GM12878 (cell line): ENCODE data around the gene B3GNT4. TPM values are rescaled to one million over a fixed set of nuclear protein-coding genes. Genes with fewer than 3 reads are reported as not detected.

Experiments
- ATAC-seq: fragments of 200-7000 bp; cut with Tn5 transposase; 3 replicates; pipeline ENCODE4 v1.9.1; 2020; ENCODE audit warnings: mild to moderate bottlenecking, moderate library complexity
- BruUV-seq: library from RNA; stranded (reverse); fragments of 400-500 nt; replicated peaks from 2 replicates; lab custom pipeline; 2021; lab: Mats Ljungman, UMichigan
- CTCF ChIA-PET: fragments of 300-600 bp; sonication (Branson Sonifier 250); formaldehyde crosslinking; extraction: SDS; loops from one replicate; lab custom pipeline; 2021; ENCODE audit warnings: inconsistent platforms; lab: Yijun Ruan, JAX
- POLR2A ChIA-PET: fragments of 350-600 bp; formaldehyde crosslinking; extraction: SDS; loops from one replicate; lab custom pipeline; 2021; ENCODE audit warnings: inconsistent platforms; lab: Charles Lee
- RAD21 ChIA-PET: fragments of 300-600 bp; sonication (Branson Sonifier 250); formaldehyde crosslinking; loops from one replicate; lab custom pipeline; 2023; ENCODE audit warnings: antibody characterized with exemption; ENCODE audit not compliant: unreplicated experiment; lab: Charles Lee
- SMC1A ChIA-PET: fragments of 300-600 bp; sonication (Branson Sonifier 250); formaldehyde crosslinking; loops from one replicate; lab custom pipeline; 2023; ENCODE audit not compliant: unreplicated experiment, uncharacterized antibody; lab: Charles Lee
- DNase-seq: peaks from one replicate; pipeline ENCODE4 v3.0.0-alpha.2; 2011; ENCODE audit warnings: low read depth, low spot score
- FAIRE-seq: peaks from 3 replicates; lab custom pipeline; 2011; peaks lifted over from hg19 to GRCh38; lab: Jason Lieb, UNC
- H2AFZ ChIP-seq: 2 replicates; pipeline ENCODE4 v1.6.0; 2011; ENCODE audit warnings: low read depth, low read length, control low read depth; ENCODE audit not compliant: control insufficient read depth
- H3K27ac ChIP-seq: 2 replicates; pipeline ENCODE4 v1.5.1; 2011; ENCODE audit warnings: control low read depth; ENCODE audit not compliant: control insufficient read depth, insufficient read depth
- H3K27me3 ChIP-seq, 2 experiments: replicated peaks in 1 of 2; 2 replicates each; pipeline versions ENCODE4 v1.6.0 to v1.6.1; 2011; ENCODE audit warnings: low read length in 1 of 2; ENCODE audit not compliant: control insufficient read depth in 2 of 2, insufficient read depth in 2 of 2
- H3K36me3 ChIP-seq, 2 experiments: 2 replicates each; pipeline ENCODE4 v1.5.1; 2011; ENCODE audit warnings: low read length in 1 of 2; ENCODE audit not compliant: control insufficient read depth in 2 of 2, insufficient read depth in 2 of 2
- H3K4me1 ChIP-seq: 2 replicates; pipeline ENCODE4 v1.6.1; 2011; ENCODE audit warnings: mild to moderate bottlenecking, low read length, moderate library complexity, mixed read lengths; ENCODE audit not compliant: control insufficient read depth, insufficient read depth
- H3K4me2 ChIP-seq: 2 replicates; pipeline ENCODE4 v1.6.0; 2011; ENCODE audit warnings: control low read depth; ENCODE audit not compliant: control insufficient read depth, insufficient read depth
- H3K4me3 ChIP-seq: fragments of 200-600 bp; sonication (generic); 2 replicates; pipeline ENCODE4 v1.5.1; 2016
- H3K79me2 ChIP-seq: 2 replicates; pipeline ENCODE4 v1.6.0; 2011; ENCODE audit warnings: low read length; ENCODE audit not compliant: control insufficient read depth, insufficient read depth
- H3K9ac ChIP-seq: 2 replicates; pipeline ENCODE4 v1.8.0; 2011; ENCODE audit warnings: low read length, control low read depth, mixed read lengths; ENCODE audit not compliant: control insufficient read depth, insufficient read depth
- H3K9me3 ChIP-seq: replicated peaks from 3 replicates; pipeline ENCODE4 v1.5.1; 2011; ENCODE audit warnings: mild to moderate bottlenecking, low read length; ENCODE audit not compliant: control insufficient read depth, insufficient read depth
- H4K20me1 ChIP-seq: 2 replicates; pipeline ENCODE4 v1.6.0; 2011; ENCODE audit not compliant: control insufficient read depth, insufficient read depth
- BRCA1 ChIP-seq: IDR thresholded peaks from 2 replicates; pipeline ENCODE4 v1.6.1; 2011; ENCODE audit warnings: low read depth, low read length, improper control_type of control experiment
- CEBPZ ChIP-seq: fragments of 150-350 bp; IDR thresholded peaks from 2 replicates; pipeline ENCODE4 v1.6.1; 2016; ENCODE audit warnings: low read depth, low read length
- CHD1 ChIP-seq: IDR thresholded peaks from 2 replicates; pipeline ENCODE4 v1.6.1; 2012; ENCODE audit warnings: low read depth, low read length, improper control_type of control experiment
- CTCF ChIP-seq, 3 experiments: IDR thresholded peaks in 2 of 3; conservative IDR thresholded peaks in 1 of 3; 2 replicates each; pipeline ENCODE4 v1.5.1; 2011; ENCODE audit warnings: low read depth in 3 of 3, low read length in 3 of 3, mild to moderate bottlenecking in 3 of 3, control low read depth in 2 of 3, moderate library complexity in 2 of 3, inconsistent platforms in 1 of 3, mixed read lengths in 1 of 3; ENCODE audit not compliant: control insufficient read depth in 2 of 3, insufficient read depth in 1 of 3; ENCODE audit errors: extremely low read depth in 1 of 3
- E2F4 ChIP-seq: IDR thresholded peaks from 2 replicates; pipeline ENCODE4 v1.6.1; 2012; ENCODE audit warnings: low read depth, low read length, improper control_type of control experiment
- EP300 ChIP-seq, 2 experiments: fragments of 150-350 bp in 1 of 2; IDR thresholded peaks; 2 replicates each; pipeline ENCODE4 v1.6.1; 2011 to 2012; ENCODE audit warnings: low read depth in 2 of 2, low read length in 2 of 2, borderline replicate concordance in 1 of 2, improper control_type of control experiment in 1 of 2, inconsistent platforms in 1 of 2; ENCODE audit not compliant: control insufficient read depth in 1 of 2
- JUNB ChIP-seq: IDR thresholded peaks from 2 replicates; pipeline ENCODE4 v1.6.1; 2016; ENCODE audit warnings: antibody characterized with exemption, mild to moderate bottlenecking
- MXI1 ChIP-seq: fragments of 150-350 bp; IDR thresholded peaks from 2 replicates; pipeline ENCODE4 v1.6.1; 2011; ENCODE audit warnings: low read depth, mild to moderate bottlenecking, inconsistent platforms, low read length, improper control_type of control experiment
- NFXL1 ChIP-seq: fragments of 450-650 bp; IDR thresholded peaks from 2 replicates; pipeline ENCODE4 v1.6.1; 2017; ENCODE audit warnings: antibody characterized with exemption, mild to moderate bottlenecking, borderline replicate concordance
- PBX3 ChIP-seq: IDR thresholded peaks from 2 replicates; pipeline ENCODE4 v1.6.1; 2011; ENCODE audit warnings: mild to moderate bottlenecking, low read depth, low read length, moderate library complexity; ENCODE audit not compliant: insufficient replicate concordance
- RAD51 ChIP-seq: fragments of 450-650 bp; IDR thresholded peaks from 2 replicates; pipeline ENCODE4 v1.6.1; 2016; ENCODE audit warnings: moderate library complexity, mild to moderate bottlenecking, inconsistent platforms
- RELA ChIP-seq: fragments of 450-650 bp; IDR thresholded peaks from 2 replicates; pipeline ENCODE4 v1.8.0; 2014; ENCODE audit warnings: borderline replicate concordance; ENCODE audit not compliant: partially characterized antibody
- SREBF1 ChIP-seq: IDR thresholded peaks from 2 replicates; pipeline ENCODE4 v1.6.1; 2012; ENCODE audit warnings: mild to moderate bottlenecking, low read length
- WGBS: methylation state at CpG from one replicate; pipeline ENCODE4 v1.1.6; 2016; ENCODE audit warnings: low lambda C conversion rate; ENCODE audit not compliant: insufficient replicate concordance, insufficient coverage; ENCODE audit errors: missing lambda C conversion rate; 5-methylcytosine and 5-hydroxymethylcytosine counted together
- in situ Hi-C: fragments of 300-500 bp; cut with MboI; formaldehyde crosslinking; loops from 9 replicates; pipeline ENCODE4 v1.14.3; 2018; ENCODE audit warnings: mixed read lengths
- intact Hi-C: fragments of 100-400 bp; cut with micrococcal nuclease; formaldehyde crosslinking; loops from one replicate; pipeline ENCODE4 v1.14.2; 2022; ENCODE audit not compliant: unreplicated experiment
- polyA plus RNA-seq, 11 experiments: library from polyadenylated mRNA; depleted of rRNA in 4 of 11; unstranded in 6 of 11; stranded (reverse) in 5 of 11; fragments of >200 nt; fragmentation: Nextera tagmentation in 4 of 11; fragmentation: Illumina TruSeq in 1 of 11; extraction: Ambion mirVana in 4 of 11; extraction: Trizol in 1 of 11; gene quantifications; 1 replicate in 1 of 11; 2 replicates in 10 of 11; pipeline versions ENCODE4 v1.2.1 to v1.2.3, GENCODE V29; 2011 to 2016; ENCODE audit warnings: inconsistent platforms in 2 of 11, missing spikeins in 2 of 11, low read depth in 1 of 11
- total RNA-seq, 4 experiments: library from RNA; depleted of rRNA in 3 of 4; stranded (reverse); fragments of >200 nt in 3 of 4; fragmentation: Illumina TruSeq in 1 of 4; extraction: Trizol in 1 of 4; gene quantifications; 2 replicates each; pipeline versions ENCODE4 v1.2.1 to v1.2.3, GENCODE V29; 2013 to 2021

Gene B3GNT4
- total and polyA plus RNA-seq, 10 of the 15 experiments (the other 5 are each of a cell fraction or from before 2014, with no cell fraction given), result 0.04 to 0.95 (median 0.88) TPM; not detected in 7

GRCh38 chr12:122250536-122250935 lies 47.0 kb downstream of the B3GNT4 start:
- in situ Hi-C loops, result no loop called here
- Histone ChIP-seq H3K4me2 (no peak overlapping the region), H3K9ac (no peak overlapping the region), H3K9me3 (no peaks in the 10 kb centered on the region), H3K27ac (no peak overlapping the region), H3K4me1 (peaks cover under 1% of the 10 kb centered on the region), H4K20me1 (no peaks in the 10 kb centered on the region), H3K79me2 (no peaks in the 10 kb centered on the region), H3K27me3 (no peaks in the 10 kb centered on the region), H3K36me3 (no peaks in the 10 kb centered on the region; a peak in 2 of 4 replicates), H3K4me3 (no peak overlapping the region)
- WGBS, result 100% methylated on average over 8 of the region's 8 CpGs
- no peak for DNase-seq
- ChIA-PET CTCF (no interaction called here), POLR2A (no interaction called here), RAD21 (no interaction called here)
- no peak for FAIRE-seq
- intact Hi-C loops, result no loop called here
- BruUV-seq, result no TSS peak
- TF ChIP-seq JUNB (no peak), NFXL1 (no peak), CTCF (IDR thresholded peaks at IDR 0.05 in 2 of 3, conservative IDR thresholded peaks at IDR 0.05 in 1 of 3; ENCODE audit: control insufficient read depth in 2 of 3, extremely low read depth in 1 of 3, insufficient read depth in 1 of 3, low read depth in 3 of 3, low read length in 3 of 3) (no peak), RAD51 (no peak), CHD1 (no peak), SREBF1 (no peak), BRCA1 (no peak), E2F4 (no peak), MXI1 (no peak), CEBPZ (no peak), PBX3 (no peak), EP300 (IDR thresholded peaks at IDR 0.05; ENCODE audit: borderline replicate concordance in 1 of 2, control insufficient read depth in 1 of 2, low read depth in 2 of 2, low read length in 2 of 2) (no peak), RELA (no peak)
- TF ChIP-seq, all 136 proteins: peak for 0
- SMC1A ChIA-PET, result no interaction called here
- no peak overlapping the region for H2AFZ ChIP-seq
- no peak for ATAC-seq
